ENCODE results near the gene CMBL.
"Not testable (repeated sequence)": the region's sequence is repeated elsewhere in the genome, so short reads cannot be mapped to it uniquely, and the experiment has no call there.

CMBL gene

DNA sequence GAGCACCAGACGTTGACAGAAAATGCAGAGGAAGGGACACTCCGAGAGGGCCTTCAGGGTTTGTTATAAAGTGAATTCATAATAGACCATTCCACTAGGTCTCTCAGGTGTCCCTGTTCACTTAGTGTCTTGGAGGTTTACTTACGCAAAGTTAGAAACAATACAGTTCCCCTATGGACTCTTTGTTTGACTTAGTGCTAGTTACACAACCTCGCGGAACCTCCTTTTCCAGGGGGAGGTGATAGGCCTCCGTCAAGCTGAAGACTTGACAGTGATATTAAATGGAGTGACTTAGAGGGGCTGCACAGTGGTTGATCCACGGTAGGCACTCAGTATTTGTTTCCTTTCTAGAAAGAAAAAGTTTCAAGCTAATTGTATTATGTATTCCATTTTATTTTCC is 56.3 kb downstream of the CMBL start:
- ATAC-seq (ENCODE audit: low read depth) (no peak), DNase-seq (ENCODE audit: low spot score) (no peak)
- Histone ChIP-seq H3K4me3 (ENCODE audit: severe bottlenecking) (peak overlapping the region; percentile 81), H3K36me3 (ENCODE audit: low read depth) (peaks cover 53% of the 10 kb centered on the region), H3K27ac (ENCODE audit: poor library complexity, severe bottlenecking) (peak overlapping the region; percentile 72), H3K27me3 (ENCODE audit: insufficient read depth, poor library complexity, severe bottlenecking) (no peaks in the 10 kb centered on the region), H3K9me3 (ENCODE audit: severe bottlenecking) (no peaks in the 10 kb centered on the region), H3K4me1 (ENCODE audit: insufficient read depth, poor library complexity, severe bottlenecking) (peaks cover 10% of the 10 kb centered on the region)
- TF ChIP-seq, protein P1, sequence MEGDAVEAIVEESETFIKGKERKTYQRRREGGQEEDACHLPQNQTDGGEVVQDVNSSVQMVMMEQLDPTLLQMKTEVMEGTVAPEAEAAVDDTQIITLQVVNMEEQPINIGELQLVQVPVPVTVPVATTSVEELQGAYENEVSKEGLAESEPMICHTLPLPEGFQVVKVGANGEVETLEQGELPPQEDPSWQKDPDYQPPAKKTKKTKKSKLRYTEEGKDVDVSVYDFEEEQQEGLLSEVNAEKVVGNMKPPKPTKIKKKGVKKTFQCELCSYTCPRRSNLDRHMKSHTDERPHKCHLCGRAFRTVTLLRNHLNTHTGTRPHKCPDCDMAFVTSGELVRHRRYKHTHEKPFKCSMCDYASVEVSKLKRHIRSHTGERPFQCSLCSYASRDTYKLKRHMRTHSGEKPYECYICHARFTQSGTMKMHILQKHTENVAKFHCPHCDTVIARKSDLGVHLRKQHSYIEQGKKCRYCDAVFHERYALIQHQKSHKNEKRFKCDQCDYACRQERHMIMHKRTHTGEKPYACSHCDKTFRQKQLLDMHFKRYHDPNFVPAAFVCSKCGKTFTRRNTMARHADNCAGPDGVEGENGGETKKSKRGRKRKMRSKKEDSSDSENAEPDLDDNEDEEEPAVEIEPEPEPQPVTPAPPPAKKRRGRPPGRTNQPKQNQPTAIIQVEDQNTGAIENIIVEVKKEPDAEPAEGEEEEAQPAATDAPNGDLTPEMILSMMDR (IDR thresholded peaks at IDR 0.05; ENCODE audit: poor library complexity, severe bottlenecking): no peak

DNA sequence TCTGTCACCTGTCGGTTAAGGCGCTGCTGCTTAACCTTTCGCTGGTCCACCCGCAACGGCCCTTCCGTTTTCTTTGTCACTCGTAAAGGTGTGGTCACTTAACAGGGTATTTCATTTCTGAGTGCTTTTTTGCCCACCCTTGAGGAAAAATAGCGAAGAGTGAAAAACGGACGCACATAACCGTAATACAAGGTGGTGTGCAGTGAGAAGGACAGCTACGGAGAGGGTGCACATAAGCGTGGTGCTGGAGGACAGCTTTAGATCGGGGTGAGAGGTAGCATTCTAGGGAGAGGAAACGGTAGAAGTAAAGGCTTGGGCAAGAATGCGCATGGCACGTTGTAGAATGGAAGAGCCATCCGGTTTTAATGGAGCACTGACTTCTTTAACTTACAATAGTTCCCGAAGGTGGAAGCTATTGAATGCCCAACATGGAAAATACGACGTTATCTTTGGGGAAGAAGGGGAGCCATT is 56.9 kb downstream of the CMBL start:
- Histone ChIP-seq H3K36me3 (ENCODE audit: low read depth) (peaks cover 47% of the 10 kb centered on the region), H3K9me3 (ENCODE audit: severe bottlenecking) (no peaks in the 10 kb centered on the region), H3K27me3 (ENCODE audit: insufficient read depth, poor library complexity, severe bottlenecking) (no peaks in the 10 kb centered on the region), H3K27ac (ENCODE audit: poor library complexity, severe bottlenecking) (peak overlapping the region; percentile 72), H3K4me1 (ENCODE audit: insufficient read depth, poor library complexity, severe bottlenecking) (peaks cover 10% of the 10 kb centered on the region), H3K4me3 (ENCODE audit: severe bottlenecking) (peak overlapping the region; percentile 81)
- TF ChIP-seq, protein P1 (IDR thresholded peaks at IDR 0.05; ENCODE audit: poor library complexity, severe bottlenecking): no peak
- peak; percentile 31; the same call in 2 of the 3 replicates for ATAC-seq (ENCODE audit: low read depth)
- DNase-seq (ENCODE audit: low spot score): no peak

DNA sequence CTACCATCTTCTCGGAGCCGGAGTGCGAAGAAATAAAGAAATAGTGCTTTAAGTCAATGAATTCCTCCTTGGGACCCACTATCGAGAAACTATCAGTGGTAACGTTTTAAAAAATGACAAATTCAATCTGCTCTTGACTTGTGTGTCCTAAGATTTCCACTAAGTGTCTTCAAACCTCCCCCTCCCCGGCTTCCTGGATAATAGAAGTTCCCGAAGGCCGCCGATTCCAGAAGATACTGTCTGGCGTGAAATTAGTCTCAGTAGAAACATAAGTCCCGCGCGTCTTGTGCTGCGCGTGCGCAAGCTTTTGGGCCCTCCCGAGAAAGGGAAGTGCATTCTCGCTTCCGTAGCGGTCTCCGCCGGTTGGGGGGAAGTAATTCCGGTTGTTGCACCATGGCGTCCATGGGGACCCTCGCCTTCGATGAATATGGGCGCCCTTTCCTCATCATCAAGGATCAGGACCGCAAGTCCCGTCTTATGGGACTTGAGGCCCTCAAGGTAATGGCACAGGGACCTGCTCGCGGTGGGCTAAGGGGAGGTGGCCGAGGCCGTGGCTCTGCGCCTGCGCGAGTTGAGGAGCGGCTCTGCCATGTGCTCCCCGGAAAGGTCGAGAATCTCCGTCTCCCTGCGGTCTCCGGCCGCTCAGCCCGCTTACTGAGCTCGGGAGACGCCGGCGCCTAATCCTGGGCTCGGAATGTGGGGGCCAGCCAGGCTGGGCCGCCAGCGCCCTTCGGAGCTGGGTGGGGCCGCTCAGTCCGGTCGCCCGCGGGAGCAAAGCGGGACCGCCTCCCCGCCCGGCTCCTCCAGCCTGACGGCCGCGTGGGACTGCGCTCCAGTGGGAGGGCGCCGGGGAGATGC is 57.5 kb downstream of the CMBL start, which contains the start of gene CCT5:
CCT5 (plus strand) TSS at position 333 of the 858 bp plus-strand sequence; CDS start at position 394, 61 bp downstream.
- H3K4me1 ChIP-seq (ENCODE audit: insufficient read depth, poor library complexity, severe bottlenecking): peaks cover 10% of the 10 kb centered on the region
- TF ChIP-seq, protein P1 (IDR thresholded peaks at IDR 0.05; ENCODE audit: poor library complexity, severe bottlenecking): no peak
- peaks cover 40% of the 10 kb centered on the region for H3K36me3 ChIP-seq (ENCODE audit: low read depth)
- H3K27ac ChIP-seq (ENCODE audit: poor library complexity, severe bottlenecking): peak within 1 kb of the TSS; percentile 72
- H3K4me3 ChIP-seq (ENCODE audit: severe bottlenecking): peak within 1 kb of the TSS; percentile 81
- H3K9me3 ChIP-seq (ENCODE audit: severe bottlenecking): no peaks in the 10 kb centered on the region
- DNase-seq (ENCODE audit: low spot score) (peak; percentile 94), ATAC-seq (ENCODE audit: low read depth) (peak; percentile 64)
- H3K27me3 ChIP-seq (ENCODE audit: insufficient read depth, poor library complexity, severe bottlenecking): no peaks in the 10 kb centered on the region

DNA sequence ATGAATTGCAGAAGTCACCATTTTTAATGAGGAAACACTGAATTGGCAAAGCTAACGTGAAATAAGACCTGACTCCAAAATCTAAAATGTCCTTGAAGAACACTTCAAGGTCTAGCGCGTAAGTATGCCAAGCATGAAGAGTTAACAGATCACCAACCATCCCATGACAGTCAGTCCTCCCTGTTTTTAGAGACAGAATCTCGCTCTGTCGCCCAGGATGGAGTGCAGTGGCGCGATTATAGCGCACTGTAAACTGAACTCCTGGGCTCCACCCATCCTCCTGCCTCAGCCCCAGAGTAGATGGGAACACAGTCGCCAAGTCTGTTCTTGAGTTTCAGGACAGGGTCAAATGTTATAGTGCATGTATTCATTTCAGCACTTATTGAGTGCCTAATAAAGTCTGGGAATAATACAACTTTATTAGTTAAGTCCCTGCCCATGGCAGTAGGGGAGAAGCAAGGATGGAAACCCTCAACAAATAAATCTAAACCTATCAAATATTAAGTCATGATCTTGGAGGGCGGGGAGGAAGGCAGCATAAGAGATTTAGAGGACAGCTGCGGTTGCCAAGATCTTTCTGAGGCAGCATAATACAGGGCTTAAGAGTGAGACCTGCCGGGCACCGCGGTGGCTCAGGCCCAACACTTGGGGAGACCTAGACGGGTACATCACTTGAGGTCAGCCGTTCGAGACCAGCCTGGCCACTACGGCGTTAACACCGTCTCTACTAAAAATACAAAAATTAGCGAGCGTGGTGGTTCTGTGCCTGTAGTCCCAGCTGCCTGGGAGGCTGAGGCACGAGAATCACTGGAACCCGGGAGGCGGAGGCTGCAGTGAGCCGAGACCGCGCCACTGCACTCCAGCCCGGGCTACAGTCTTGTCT is 59.1 kb downstream of the CMBL start:
- no peaks in the 10 kb centered on the region for H3K9me3 ChIP-seq (ENCODE audit: severe bottlenecking)
- H3K27ac ChIP-seq (ENCODE audit: poor library complexity, severe bottlenecking): peak overlapping the region; percentile 72
- DNase-seq (ENCODE audit: low spot score) (no peak), ATAC-seq (ENCODE audit: low read depth) (no peak)
- H3K36me3 ChIP-seq (ENCODE audit: low read depth): peaks cover 25% of the 10 kb centered on the region
- no peaks in the 10 kb centered on the region for H3K27me3 ChIP-seq (ENCODE audit: insufficient read depth, poor library complexity, severe bottlenecking)
- TF ChIP-seq, protein P1 (IDR thresholded peaks at IDR 0.05; ENCODE audit: poor library complexity, severe bottlenecking): no peak
- H3K4me3 ChIP-seq (ENCODE audit: severe bottlenecking): peak overlapping the region; percentile 81
- peaks cover 16% of the 10 kb centered on the region for H3K4me1 ChIP-seq (ENCODE audit: insufficient read depth, poor library complexity, severe bottlenecking)

DNA sequence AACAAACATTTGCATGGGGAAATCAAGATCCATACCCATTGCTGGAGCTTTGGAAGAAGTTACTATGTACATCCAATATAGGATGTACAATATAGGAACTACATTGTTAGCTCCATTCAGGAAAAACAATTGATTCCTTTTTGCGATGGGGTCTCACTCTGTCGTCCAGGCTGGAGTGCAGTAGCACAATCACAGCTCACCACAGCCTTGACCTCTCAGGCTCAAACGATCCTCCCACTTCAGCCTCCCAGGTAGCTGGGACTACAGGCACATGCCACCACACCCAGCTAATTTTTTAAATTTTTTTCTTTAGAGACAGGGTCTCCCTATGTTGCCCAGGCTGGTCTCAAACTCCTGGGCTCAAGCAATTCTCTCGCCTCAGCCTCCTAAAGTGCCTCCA is 60.5 kb downstream of the CMBL start:
- H3K36me3 ChIP-seq (ENCODE audit: low read depth): peaks cover 12% of the 10 kb centered on the region
- not testable (repeated sequence) for H3K27ac ChIP-seq (ENCODE audit: poor library complexity, severe bottlenecking); ATAC-seq (ENCODE audit: low read depth)

More for the DNA sequence above, 60.5 kb downstream of the CMBL start:
- H3K4me3 ChIP-seq (ENCODE audit: severe bottlenecking); H3K9me3 ChIP-seq (ENCODE audit: severe bottlenecking); H3K27me3 ChIP-seq (ENCODE audit: insufficient read depth, poor library complexity, severe bottlenecking); DNase-seq (ENCODE audit: low spot score): not testable (repeated sequence)
- peaks cover 16% of the 10 kb centered on the region for H3K4me1 ChIP-seq (ENCODE audit: insufficient read depth, poor library complexity, severe bottlenecking)
